NB4 (cell line): ENCODE data around the gene SLC25A21.

Experiments used
- DNase-seq: peaks from one replicate; pipeline ENCODE4 v3.0.0; 2010; ENCODE audit warnings: low read depth
- H3K4me3 ChIP-seq: one replicate; pipeline ENCODE4 v1.5.1; 2011; ENCODE audit warnings: mild to moderate bottlenecking, low read depth, low read length, moderate library complexity
- CTCF ChIP-seq: IDR thresholded peaks from one replicate; pipeline ENCODE4 v1.5.1; 2012; ENCODE audit warnings: low read depth, low read length
- MAX ChIP-seq: IDR thresholded peaks from 2 replicates; pipeline ENCODE4 v1.6.1; 2011; ENCODE audit warnings: low read depth, low read length
- MYC ChIP-seq: IDR thresholded peaks from 2 replicates; pipeline ENCODE4 v1.6.1; 2011; ENCODE audit warnings: low read depth, low read length
- POLR2A ChIP-seq: IDR thresholded peaks from 2 replicates; pipeline ENCODE4 v1.6.1; 2011; ENCODE audit warnings: mild to moderate bottlenecking; ENCODE audit not compliant: insufficient read length; ENCODE audit errors: extremely low read depth

SLC25A21 gene

GRCh38 chr14:36938678-36939077 lies 233.7 kb downstream of the SLC25A21 start:
- no peak for DNase-seq
- H3K4me3 ChIP-seq: no peak overlapping the region
- TF ChIP-seq CTCF (no peak), POLR2A (no peak), MAX (no peak), MYC (no peak)

GRCh38 chr14:36935976-36936678 lies 236.3 kb downstream of the SLC25A21 start:
- H3K4me3 ChIP-seq: no peak overlapping the region
- DNase-seq: no peak
- TF ChIP-seq MYC (no peak), MAX (no peak), POLR2A (no peak), CTCF (no peak)

GRCh38 chr14:36934304-36934703 lies 238.1 kb downstream of the SLC25A21 start:
- TF ChIP-seq POLR2A (no peak), MAX (no peak), MYC (no peak), CTCF (no peak)
- H3K4me3 ChIP-seq: no peak overlapping the region
- DNase-seq: no peak

- H3K4me3 ChIP-seq: no peak overlapping the region
- no peak for DNase-seq
- TF ChIP-seq POLR2A (no peak), CTCF (no peak), MAX (no peak), MYC (no peak)
These were observed 240.6 kb downstream of the SLC25A21 start for GRCh38 chr14:36931791-36932190.

GRCh38 chr14:36928432-36928831 lies 244.0 kb downstream of the SLC25A21 start:
- no peak overlapping the region for H3K4me3 ChIP-seq
- TF ChIP-seq MYC (no peak), MAX (no peak), POLR2A (no peak), CTCF (no peak)
- DNase-seq: no peak

- no peak for DNase-seq
- no peak overlapping the region for H3K4me3 ChIP-seq
- no peak for TF ChIP-seq MYC
- no peak for TF ChIP-seq POLR2A
- TF ChIP-seq CTCF: no peak
- TF ChIP-seq MAX: no peak
These were observed 247.3 kb downstream of the SLC25A21 start for GRCh38 chr14:36925094-36925493.
